IMR-90 (cell line): ENCODE results near the gene SYMPK. TPM values are rescaled to one million over a fixed set of nuclear protein-coding genes. Genes with fewer than 3 reads are reported as not detected.

Experiments used
- ATAC-seq: fragments of 200-7000 bp; cut with Tn5 transposase; 2 replicates; pipeline ENCODE4 v1.9.1; 2020; ENCODE audit warnings: low read depth, mild to moderate bottlenecking, moderate library complexity
- BruUV-seq: library from RNA; stranded (reverse); fragments of 400-500 nt; replicated peaks from 2 replicates; lab custom pipeline; 2021; lab: Mats Ljungman, UMichigan
- CTCF ChIA-PET: fragments of 300-600 bp; formaldehyde crosslinking; extraction: SDS; loops from one replicate; lab custom pipeline; 2021; ENCODE audit warnings: antibody characterized with exemption; lab: Yijun Ruan, JAX
- POLR2A ChIA-PET: fragments of 300-600 bp; sonication (Branson Sonifier 250); formaldehyde crosslinking; loops from one replicate; lab custom pipeline; 2022; ENCODE audit warnings: antibody characterized with exemption; ENCODE audit not compliant: unreplicated experiment; lab: Charles Lee
- DNase-seq: peaks from one replicate; pipeline ENCODE4 v3.0.0; 2013
- H2AFZ ChIP-seq: replicated peaks from 2 replicates; pipeline ENCODE3; 2013; ENCODE audit warnings: low read length, mild to moderate bottlenecking; ENCODE audit not compliant: poor library complexity
- H2AK5ac ChIP-seq: 2 replicates; pipeline ENCODE4 v1.6.1; 2013; ENCODE audit warnings: low read depth, low read length, inconsistent platforms
- H2AK9ac ChIP-seq: replicated peaks from 2 replicates; pipeline ENCODE3; 2013; ENCODE audit warnings: mild to moderate bottlenecking, low read depth, low read length, moderate library complexity; ENCODE audit not compliant: poor library complexity
- H2BK120ac ChIP-seq: 2 replicates; pipeline ENCODE4 v1.6.1; 2013; ENCODE audit warnings: low read depth, low read length, inconsistent platforms
- H2BK15ac ChIP-seq: 3 replicates; pipeline ENCODE4 v1.6.1; 2013; ENCODE audit warnings: low read depth, low read length, inconsistent platforms
- H2BK20ac ChIP-seq: 2 replicates; pipeline ENCODE4 v1.6.1; 2013; ENCODE audit warnings: low read depth, mild to moderate bottlenecking, inconsistent platforms, low read length, moderate library complexity
- H2BK5ac ChIP-seq: 2 replicates; pipeline ENCODE4 v1.6.1; 2013; ENCODE audit warnings: mild to moderate bottlenecking, low read depth, low read length, inconsistent platforms; ENCODE audit not compliant: poor library complexity, severe bottlenecking
- H3K14ac ChIP-seq: replicated peaks from 2 replicates; pipeline ENCODE4 v1.6.1; 2013; ENCODE audit warnings: low read depth, low read length, inconsistent platforms
- H3K18ac ChIP-seq: 2 replicates; pipeline ENCODE4 v1.6.1; 2013; ENCODE audit warnings: low read depth, low read length, control low read depth
- H3K23ac ChIP-seq: 2 replicates; pipeline ENCODE4 v1.6.1; 2013; ENCODE audit warnings: low read depth, low read length, inconsistent platforms
- H3K27ac ChIP-seq: 2 replicates; pipeline ENCODE4 v1.5.1; 2013; ENCODE audit warnings: mild to moderate bottlenecking, control low read depth, low read length; ENCODE audit not compliant: insufficient read depth
- H3K27me3 ChIP-seq: 2 replicates; pipeline ENCODE4 v1.6.1; 2013; ENCODE audit warnings: low read length; ENCODE audit not compliant: control insufficient read depth, insufficient read depth
- H3K36me3 ChIP-seq: 2 replicates; pipeline ENCODE4 v1.6.1; 2013; ENCODE audit warnings: low read length, mixed read lengths; ENCODE audit not compliant: control insufficient read depth, insufficient read depth
- H3K4ac ChIP-seq: 2 replicates; pipeline ENCODE4 v1.6.1; 2013; ENCODE audit warnings: low read depth, low read length, inconsistent platforms
- H3K4me1 ChIP-seq: 2 replicates; pipeline ENCODE4 v1.6.1; 2013; ENCODE audit warnings: low read length, mixed read lengths; ENCODE audit not compliant: control insufficient read depth, insufficient read depth
- H3K4me2 ChIP-seq: 2 replicates; pipeline ENCODE4 v1.6.1; 2013; ENCODE audit warnings: low read depth, mild to moderate bottlenecking, control low read depth, low read length, moderate library complexity
- H3K4me3 ChIP-seq: 2 replicates; pipeline ENCODE4 v1.5.1; 2013; ENCODE audit warnings: low read depth, mild to moderate bottlenecking, control low read depth, low read length, moderate library complexity; ENCODE audit not compliant: insufficient read depth
- H3K56ac ChIP-seq: 2 replicates; pipeline ENCODE4 v1.6.1; 2013; ENCODE audit warnings: low read length, inconsistent platforms; ENCODE audit not compliant: insufficient read depth; ENCODE audit errors: extremely low read depth
- H3K79me1 ChIP-seq, 2 experiments: 2 replicates each; pipeline ENCODE4 v1.6.1; 2013; ENCODE audit warnings: low read length in 2 of 2, inconsistent platforms in 1 of 2, low read depth in 1 of 2
- H3K9ac ChIP-seq: 2 replicates; pipeline ENCODE4 v1.6.1; 2013; ENCODE audit warnings: low read depth, low read length, control low read depth
- H3K9me1 ChIP-seq: 2 replicates; pipeline ENCODE4 v1.6.1; 2013; ENCODE audit warnings: low read length, inconsistent platforms; ENCODE audit not compliant: insufficient read depth
- H3K9me3 ChIP-seq: 2 replicates; pipeline ENCODE4 v1.6.1; 2013; ENCODE audit warnings: low read length; ENCODE audit not compliant: control insufficient read depth, insufficient read depth
- H4K20me1 ChIP-seq: 2 replicates; pipeline ENCODE4 v1.6.1; 2013; ENCODE audit warnings: low read length, inconsistent platforms; ENCODE audit not compliant: insufficient read depth
- H4K5ac ChIP-seq: 2 replicates; pipeline ENCODE4 v1.6.1; 2013; ENCODE audit warnings: mild to moderate bottlenecking, low read depth, low read length, control low read depth
- H4K8ac ChIP-seq, 2 experiments: 2 replicates each; pipeline ENCODE4 v1.6.1; 2013; ENCODE audit warnings: low read depth in 2 of 2, low read length in 2 of 2, control low read depth in 1 of 2, inconsistent platforms in 1 of 2
- H4K91ac ChIP-seq: 2 replicates; pipeline ENCODE4 v1.6.1; 2013; ENCODE audit warnings: low read depth, low read length, inconsistent platforms; ENCODE audit not compliant: insufficient read depth
- CEBPB ChIP-seq: IDR thresholded peaks from 2 replicates; pipeline ENCODE4 v1.6.1; 2012; ENCODE audit warnings: low read depth, low read length, improper control_type of control experiment
- MAFK ChIP-seq: IDR thresholded peaks from 2 replicates; pipeline ENCODE4 v1.6.1; 2012; ENCODE audit warnings: low read depth, low read length, improper control_type of control experiment
- RAD21 ChIP-seq: IDR thresholded peaks from 2 replicates; pipeline ENCODE4 v1.6.1; 2012; ENCODE audit warnings: low read length, improper control_type of control experiment
- WGBS, 2 experiments: methylation state at CpG; one replicate each; pipeline versions ENCODE4 v1.1.5 to v1.1.7; 2013; ENCODE audit warnings: missing lambda C conversion rate in 2 of 2; ENCODE audit not compliant: insufficient read length in 1 of 2; ENCODE audit errors: extremely low coverage in 2 of 2; 5-methylcytosine and 5-hydroxymethylcytosine counted together
- dilution Hi-C: fragments of 300-500 bp; cut with HindIII; formaldehyde crosslinking; loops from one replicate; pipeline ENCODE4 v1.14.3; 2018; ENCODE audit warnings: low sequenced_read_pairs; ENCODE audit not compliant: unreplicated experiment
- in situ Hi-C: fragments of 300-500 bp; cut with MboI; formaldehyde crosslinking; loops from 3 replicates; pipeline ENCODE4 v1.14.3; 2019; ENCODE audit warnings: low sequenced_read_pairs, inconsistent platforms, mixed read lengths
- intact Hi-C: fragments of 100-400 bp; cut with micrococcal nuclease; formaldehyde crosslinking; loops from 2 replicates; pipeline ENCODE4 v1.10.0; 2022
- polyA plus RNA-seq, 3 experiments: library from polyadenylated mRNA; depleted of rRNA; stranded (reverse); fragments of >200 nt; gene quantifications; 2 replicates each; pipeline ENCODE4 v1.2.3, GENCODE V29; 2012; ENCODE audit warnings: low replicate concordance in 1 of 3
- total RNA-seq: library from RNA; depleted of rRNA; stranded (reverse); fragments of >200 nt; gene quantifications from 2 replicates; pipeline ENCODE4 v1.2.3, GENCODE V29; 2012
- TF ChIP-seq, protein P1 (sequence below): conservative IDR thresholded peaks from 2 replicates; pipeline ENCODE4 v1.5.1; 2012; ENCODE audit warnings: mild to moderate bottlenecking, low read depth, low read length, improper control_type of control experiment

The SYMPK gene
- total and polyA plus RNA-seq, 2 of the 4 experiments (the other 2 are of a cell fraction), result 35.3 to 71.5 TPM

DNA sequence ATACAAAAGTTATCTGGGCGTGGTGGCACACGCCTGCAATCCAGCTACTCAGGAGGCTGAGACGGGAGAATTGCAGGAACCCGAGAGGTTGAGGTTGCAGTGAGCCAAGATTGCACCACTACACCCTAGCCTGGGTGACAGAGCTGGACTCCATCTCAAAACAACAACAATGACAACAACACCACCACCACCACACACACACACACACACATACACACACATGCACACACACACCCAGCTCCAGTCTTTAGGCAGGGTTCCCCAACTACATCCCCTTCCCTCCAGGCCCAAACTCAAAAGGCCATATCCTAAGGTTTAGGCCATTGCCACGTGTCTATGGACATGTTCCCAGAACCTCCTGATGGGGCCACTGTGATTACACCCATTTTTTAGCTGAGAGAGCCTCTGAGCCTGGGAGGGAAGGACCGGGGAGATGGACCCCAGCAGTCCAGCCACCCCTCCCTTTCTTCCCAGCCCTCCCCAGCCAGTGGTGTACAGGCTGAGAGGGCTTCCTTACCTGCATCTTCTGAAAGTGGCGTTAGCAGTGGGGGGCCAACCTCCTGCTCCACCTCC, 61.3 kb downstream of the SYMPK start:
- H2BK120ac ChIP-seq, result no peak overlapping the region
- peak overlapping the region; percentile 20; the same call in 1 of the 2 replicates for H2BK20ac ChIP-seq
- in situ Hi-C loops, result no loop called here
- no TSS peak for BruUV-seq
- no peak overlapping the region for H3K27ac ChIP-seq
- CTCF ChIA-PET, result interaction anchor here (0.6 to 0.7 kb wide), 2 partner anchors 19 to 44 kb away, joined by 3 read pairs; no protein-coding TSS in a partner anchor
- DNase-seq, result no peak
- H4K20me1 ChIP-seq, result no peaks in the 10 kb centered on the region
- POLR2A ChIA-PET, result no interaction called here
- H4K8ac ChIP-seq, result no peak overlapping the region
- no peak overlapping the region for H3K4me2 ChIP-seq
- 0 out of 2 replicates have a peak, but pooled peaks cover 2% of the 10 kb centered on the region for H3K9me1 ChIP-seq
- no peak overlapping the region for H2AFZ ChIP-seq
- H2AK9ac ChIP-seq, result no peak overlapping the region
- no peak overlapping the region for H3K18ac ChIP-seq
- peaks cover 10% of the 10 kb centered on the region for H3K4me1 ChIP-seq
- WGBS, 2 experiments, result 83% methylated on average over 3 of the region's 7 CpGs; no CpG with 5 or more reads in 1 of the 2 experiments
- H3K79me1 ChIP-seq, result 0 out of 4 replicates have a peak, but pooled peaks cover 0 to 5% of the 10 kb centered on the region in 2 experiments
- H2BK15ac ChIP-seq, result no peak overlapping the region; the same call in 2 of the 3 replicates
- intact Hi-C loops, result no loop called here
- H3K4me3 ChIP-seq, result no peak overlapping the region
- H4K91ac ChIP-seq, result no peak overlapping the region
- H3K27me3 ChIP-seq, result no peaks in the 10 kb centered on the region
- ATAC-seq, result no peak
- H3K4ac ChIP-seq, result 0 out of 2 replicates have a peak overlapping the region, but pooled peaks have one; percentile 7
- dilution Hi-C loops, result no loop called here
- TF ChIP-seq CEBPB, result no peak
- no peak for TF ChIP-seq MAFK
- TF ChIP-seq, protein P1, sequence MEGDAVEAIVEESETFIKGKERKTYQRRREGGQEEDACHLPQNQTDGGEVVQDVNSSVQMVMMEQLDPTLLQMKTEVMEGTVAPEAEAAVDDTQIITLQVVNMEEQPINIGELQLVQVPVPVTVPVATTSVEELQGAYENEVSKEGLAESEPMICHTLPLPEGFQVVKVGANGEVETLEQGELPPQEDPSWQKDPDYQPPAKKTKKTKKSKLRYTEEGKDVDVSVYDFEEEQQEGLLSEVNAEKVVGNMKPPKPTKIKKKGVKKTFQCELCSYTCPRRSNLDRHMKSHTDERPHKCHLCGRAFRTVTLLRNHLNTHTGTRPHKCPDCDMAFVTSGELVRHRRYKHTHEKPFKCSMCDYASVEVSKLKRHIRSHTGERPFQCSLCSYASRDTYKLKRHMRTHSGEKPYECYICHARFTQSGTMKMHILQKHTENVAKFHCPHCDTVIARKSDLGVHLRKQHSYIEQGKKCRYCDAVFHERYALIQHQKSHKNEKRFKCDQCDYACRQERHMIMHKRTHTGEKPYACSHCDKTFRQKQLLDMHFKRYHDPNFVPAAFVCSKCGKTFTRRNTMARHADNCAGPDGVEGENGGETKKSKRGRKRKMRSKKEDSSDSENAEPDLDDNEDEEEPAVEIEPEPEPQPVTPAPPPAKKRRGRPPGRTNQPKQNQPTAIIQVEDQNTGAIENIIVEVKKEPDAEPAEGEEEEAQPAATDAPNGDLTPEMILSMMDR, result no peak
- TF ChIP-seq RAD21, result no peak
- H3K9ac ChIP-seq, result no peak overlapping the region
- H3K23ac ChIP-seq, result no peak overlapping the region
- H3K9me3 ChIP-seq, result peaks cover 4% of the 10 kb centered on the region
- no peak overlapping the region for H4K5ac ChIP-seq
- H3K36me3 ChIP-seq, result no peaks in the 10 kb centered on the region
- no peak overlapping the region for H3K56ac ChIP-seq
- peak overlapping the region; percentile 39 for H2AK5ac ChIP-seq
- H2BK5ac ChIP-seq, result no peak overlapping the region
- no peak overlapping the region for H3K14ac ChIP-seq
